Activated CD4-positive, CD25-positive, alpha-beta regulatory T cell treated with anti-CD3 and anti-CD28 coated beads, Interleukin-2, amount 50 U/mL, for 24 hours (primary cell): ENCODE data around the gene PAPPA2.

Source experiments
- ATAC-seq, 2 donors: fragments of 150-1000 bp; cut with Tn5 transposase; one replicate each; pipeline ENCODE4 v1.10.0; 2021; ENCODE audit warnings: mild to moderate bottlenecking in 1 of 2, moderate library complexity in 1 of 2

PAPPA2 gene

GRCh38 chr1:176877557-176877956, 414.6 kb downstream of the PAPPA2 start:
- no peak for ATAC-seq

- ATAC-seq: peak in 1 of 2 donors; percentile 13
Measured at GRCh38 chr1:176878750-176879536, 416.0 kb downstream of the PAPPA2 start.

- ATAC-seq: no peak
Measured at GRCh38 chr1:176879784-176880620, 417.0 kb downstream of the PAPPA2 start.

- ATAC-seq: no peak
Measured at GRCh38 chr1:176880955-176881595, 418.1 kb downstream of the PAPPA2 start.

GRCh38 chr1:176884286-176884685, 421.3 kb downstream of the PAPPA2 start:
- ATAC-seq: no peak

- ATAC-seq: no peak
Measured at GRCh38 chr1:176884911-176885310, 421.9 kb downstream of the PAPPA2 start.

- no peak for ATAC-seq
Measured at GRCh38 chr1:176885341-176885740, 422.4 kb downstream of the PAPPA2 start.

GRCh38 chr1:176885751-176886150, 422.8 kb downstream of the PAPPA2 start:
- no peak for ATAC-seq

GRCh38 chr1:176888471-176889032, 425.6 kb downstream of the PAPPA2 start:
- no peak for ATAC-seq

- ATAC-seq: no peak
Measured at GRCh38 chr1:176893625-176894352, 430.8 kb downstream of the PAPPA2 start.

- no peak for ATAC-seq
Measured at GRCh38 chr1:176894450-176894849, 431.5 kb downstream of the PAPPA2 start.
